Tibial nerve (tissue), 4 donors: ENCODE measurements around the gene GATA5. TPM values are rescaled to one million over a fixed set of nuclear protein-coding genes. Genes with fewer than 3 reads are reported as not detected.

Source experiments
- DNase-seq, 2 donors: peaks; one replicate each; pipeline ENCODE4 v3.0.0-alpha.2; 2019; ENCODE audit warnings: low spot score in 2 of 2
- H3K27ac ChIP-seq, 4 donors: fragments of 200-600 bp; sonication (generic) in 3 of 4; one replicate each; pipeline ENCODE4 v1.5.1; 2017 to 2019; ENCODE audit warnings: mild to moderate bottlenecking in 1 of 4
- H3K27me3 ChIP-seq, 2 donors: fragments of 200-600 bp; sonication (generic) in 1 of 2; one replicate each; pipeline versions ENCODE4 v1.5.1 to v1.6.0; 2017 to 2019
- H3K36me3 ChIP-seq, 3 donors: fragments of 200-600 bp; sonication (generic); one replicate each; pipeline ENCODE4 v1.5.1; 2018 to 2019
- H3K4me1 ChIP-seq, 4 donors: fragments of 200-600 bp; sonication (generic) in 3 of 4; one replicate each; pipeline ENCODE4 v1.5.1; 2017 to 2019
- H3K4me3 ChIP-seq, 4 donors: fragments of 200-600 bp; sonication (generic) in 3 of 4; one replicate each; pipeline ENCODE4 v1.5.1; 2017 to 2019; ENCODE audit warnings: mild to moderate bottlenecking in 1 of 4, moderate library complexity in 1 of 4
- H3K9me3 ChIP-seq, 4 donors: fragments of 200-600 bp; sonication (generic) in 3 of 4; one replicate each; pipeline ENCODE4 v1.5.1; 2017 to 2019
- CTCF ChIP-seq, 5 experiments: fragments of 200-600 bp in 3 of 5; fragments of 450-650 bp in 2 of 5; sonication (generic) in 3 of 5; IDR thresholded peaks; one replicate each; pipeline ENCODE4 v1.5.1; 2016 to 2019; ENCODE audit warnings: antibody characterized with exemption in 5 of 5, mild to moderate bottlenecking in 3 of 5, moderate library complexity in 2 of 5
- EP300 ChIP-seq, 2 donors: sonication (generic); formaldehyde crosslinking; IDR thresholded peaks; one replicate each; pipeline ENCODE4 v1.6.1; 2017; ENCODE audit warnings: antibody characterized with exemption in 2 of 2, mild to moderate bottlenecking in 1 of 2
- POLR2A ChIP-seq, 2 donors: fragments of 450-650 bp; IDR thresholded peaks; one replicate each; pipeline ENCODE4 v1.6.1; 2017; ENCODE audit warnings: antibody characterized with exemption in 2 of 2, mild to moderate bottlenecking in 2 of 2, moderate library complexity in 2 of 2
- WGBS, 2 donors: methylation state at CpG; one replicate each; pipeline ENCODE4 v1.1.5; 2018; 5-methylcytosine and 5-hydroxymethylcytosine counted together
- total RNA-seq, 4 donors: library from RNA; depleted of rRNA; stranded (reverse); fragments of >200 nt; gene quantifications; one replicate each; pipeline ENCODE4 v1.1.0, GENCODE V29; 2016

GATA5 gene
- total RNA-seq, 4 donors from 2014 or later: 0.20 TPM; not detected in 3

DNA sequence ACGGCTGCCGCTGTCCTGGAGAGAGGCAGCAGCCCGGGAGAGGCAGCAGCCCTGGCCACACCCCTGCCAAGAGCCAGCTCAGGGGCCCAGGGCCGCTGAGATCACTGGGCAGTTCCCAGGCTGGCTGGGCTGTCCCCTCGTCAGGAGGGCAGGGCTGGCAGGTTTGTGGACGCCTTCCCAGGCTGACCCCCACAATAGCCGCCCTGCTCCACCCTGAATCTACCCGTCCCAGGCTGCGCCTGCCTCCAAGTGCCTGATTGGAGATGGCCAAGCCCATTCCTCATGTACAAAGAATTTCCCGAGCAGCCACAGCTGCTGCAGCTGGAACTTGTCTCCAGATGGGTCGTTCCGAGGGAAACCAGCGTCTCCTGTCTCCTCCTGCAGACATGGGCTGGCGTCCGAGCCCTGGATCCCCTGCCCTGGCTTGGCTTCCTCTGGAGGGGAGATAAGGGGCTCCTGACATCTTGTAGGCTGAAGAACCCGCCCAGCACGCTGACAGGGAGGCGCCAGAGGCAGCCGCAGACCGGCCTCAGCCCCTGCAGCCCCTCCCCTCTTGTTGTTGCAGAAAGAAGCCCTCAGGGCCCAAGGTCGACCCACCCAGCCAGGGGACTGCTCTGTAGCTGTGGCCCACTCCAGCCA lies 9.4 kb upstream of the GATA5 start:
- no peaks in the 10 kb centered on the region for H3K36me3 ChIP-seq
- 5 to 11% methylated on average over 11 to 13 of the region's 21 CpGs for WGBS, 2 donors
- H3K27ac ChIP-seq: no peak overlapping the region
- peaks cover 0 to 16% (median 0%) of the 10 kb centered on the region in 4 donors for H3K4me1 ChIP-seq
- TF ChIP-seq POLR2A (IDR thresholded peaks at IDR 0.05): no peak
- no peak for TF ChIP-seq EP300 (IDR thresholded peaks at IDR 0.05)
- no peak for TF ChIP-seq CTCF (IDR thresholded peaks at IDR 0.05)
- H3K27me3 ChIP-seq: peaks cover 0 to 100% of the 10 kb centered on the region in 2 donors
- H3K9me3 ChIP-seq: no peaks in the 10 kb centered on the region
- DNase-seq: no peak
- no peak overlapping the region for H3K4me3 ChIP-seq

- peaks cover 0 to 99% of the 10 kb centered on the region in 2 donors for H3K27me3 ChIP-seq
- no peaks in the 10 kb centered on the region for H3K9me3 ChIP-seq
- 70 to 91% methylated on average over 7 to 9 of the region's 9 CpGs for WGBS, 2 donors
- no peak for TF ChIP-seq EP300 (IDR thresholded peaks at IDR 0.05)
- no peak for TF ChIP-seq CTCF (IDR thresholded peaks at IDR 0.05)
- TF ChIP-seq POLR2A (IDR thresholded peaks at IDR 0.05): no peak
- H3K4me3 ChIP-seq: no peak overlapping the region
- peaks cover 0 to 16% (median 0%) of the 10 kb centered on the region in 4 donors for H3K4me1 ChIP-seq
- no peaks in the 10 kb centered on the region for H3K36me3 ChIP-seq
- no peak overlapping the region for H3K27ac ChIP-seq
- DNase-seq: no peak
These were observed 8.7 kb upstream of the GATA5 start for GRCh38 chr20:62484478-62484877.

DNA sequence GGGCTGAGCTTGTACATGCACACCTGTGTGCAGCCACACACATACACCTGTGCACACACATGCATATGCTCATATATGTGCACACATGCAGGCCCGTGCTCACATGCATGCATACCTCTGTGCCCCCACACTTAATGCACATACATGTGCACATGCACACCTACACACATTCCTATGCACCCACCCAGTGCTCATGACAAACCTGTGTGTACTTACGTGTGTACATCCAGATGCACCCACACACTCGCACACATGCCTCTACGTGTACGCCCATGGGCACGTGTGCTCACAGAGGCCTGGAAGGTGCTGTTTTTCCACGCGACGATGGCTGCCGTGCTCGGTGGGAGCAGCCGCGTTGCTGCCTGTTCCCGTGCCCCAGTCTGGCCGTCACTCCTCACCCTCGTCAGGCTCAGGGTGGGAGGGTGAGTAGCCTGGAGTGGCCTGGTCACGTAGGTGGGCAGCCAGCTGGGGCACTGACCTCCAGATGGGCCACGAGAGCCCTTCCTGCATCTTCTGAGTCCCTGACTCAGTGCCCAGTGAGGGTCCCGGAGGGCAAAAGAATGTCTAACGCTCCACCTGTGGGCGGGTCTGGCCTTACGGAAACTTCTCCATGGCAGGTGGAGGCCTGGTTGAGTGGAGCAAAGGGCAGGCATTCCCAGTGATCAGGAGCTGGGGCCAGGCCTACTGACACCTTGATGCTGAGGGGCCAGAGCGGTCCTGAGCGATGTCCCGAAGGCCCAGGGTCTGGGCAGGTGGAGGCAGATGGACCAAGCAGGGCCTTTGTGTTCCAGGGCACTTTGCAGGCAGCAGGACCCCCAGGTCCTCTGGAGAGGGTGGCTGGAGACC lies 8.0 kb upstream of the GATA5 start:
- H3K27ac ChIP-seq: no peak overlapping the region
- peaks cover 0 to 16% (median 0%) of the 10 kb centered on the region in 4 donors for H3K4me1 ChIP-seq
- no peak for DNase-seq
- 87 to 90% methylated on average over 21 to 25 of the region's 25 CpGs for WGBS, 2 donors
- no peaks in the 10 kb centered on the region for H3K36me3 ChIP-seq
- H3K27me3 ChIP-seq: peaks cover 0 to 99% of the 10 kb centered on the region in 2 donors
- TF ChIP-seq POLR2A (IDR thresholded peaks at IDR 0.05): no peak
- TF ChIP-seq CTCF (IDR thresholded peaks at IDR 0.05): no peak
- no peak for TF ChIP-seq EP300 (IDR thresholded peaks at IDR 0.05)
- H3K4me3 ChIP-seq: no peak overlapping the region
- no peaks in the 10 kb centered on the region for H3K9me3 ChIP-seq

DNA sequence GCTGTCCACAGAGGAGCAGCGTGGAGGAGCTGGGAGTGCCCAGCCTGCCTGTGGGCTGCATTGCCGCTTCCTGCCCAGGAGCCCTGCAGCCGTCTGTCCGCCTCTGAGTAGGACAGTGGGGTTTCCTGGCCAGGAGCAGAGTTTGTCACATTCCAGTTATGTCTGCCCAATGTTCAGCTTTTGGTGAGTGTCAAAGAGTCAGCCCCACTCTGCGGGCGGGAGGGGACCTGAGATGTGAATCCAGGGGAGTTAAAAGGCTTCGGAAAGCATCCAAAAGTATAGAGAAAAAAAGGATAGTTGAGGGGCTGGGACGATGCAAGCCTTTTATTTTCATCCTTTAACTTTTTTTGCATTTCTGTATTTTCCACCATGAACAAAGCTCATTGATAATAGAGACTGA lies 7.2 kb upstream of the GATA5 start:
- Histone ChIP-seq H3K27ac (no peak overlapping the region), H3K9me3 (no peaks in the 10 kb centered on the region), H3K36me3 (no peaks in the 10 kb centered on the region), H3K27me3 (peaks cover 0 to 99% of the 10 kb centered on the region in 2 donors), H3K4me1 (peaks cover 0 to 16% (median 0%) of the 10 kb centered on the region in 4 donors), H3K4me3 (no peak overlapping the region)
- no peak for DNase-seq
- TF ChIP-seq POLR2A (IDR thresholded peaks at IDR 0.05) (no peak), EP300 (IDR thresholded peaks at IDR 0.05) (no peak), CTCF (IDR thresholded peaks at IDR 0.05) (no peak)
- 26 to 35% methylated on average over 8 of the region's 8 CpGs for whole genome bisulfite sequencing, 2 donors
